ENCODE measurements around the gene FOXJ1.

GRCh38 chr17:76152591-76152990 is 11.5 kb upstream of the FOXJ1 start:
- TF ChIP-seq RXRB (CRISPR knock-in tag; IDR thresholded peaks at IDR 0.05; ENCODE audit: borderline replicate concordance), result no peak
- peak; percentile 44 for TF ChIP-seq CTCF (CRISPR knock-in tag; IDR thresholded peaks at IDR 0.05)
- TF ChIP-seq EZH2 (conservative IDR thresholded peaks at IDR 0.05; ENCODE audit: low read depth, low read length), result no peak
- no peak for TF ChIP-seq BCLAF1 (IDR thresholded peaks at IDR 0.05)
- no peak for TF ChIP-seq REST (IDR thresholded peaks at IDR 0.05; ENCODE audit: borderline replicate concordance in 1 of 2, low read depth in 1 of 2, low read length in 2 of 2)
- TF ChIP-seq ZBTB4 (CRISPR knock-in tag; IDR thresholded peaks at IDR 0.05; ENCODE audit: borderline replicate concordance), result no peak
- TF ChIP-seq TRIM22 (IDR thresholded peaks at IDR 0.05), result no peak
- TF ChIP-seq MAFF (IDR thresholded peaks at IDR 0.05; ENCODE audit: low read depth, low read length), result no peak
- TF ChIP-seq KDM3A (CRISPR knock-in tag; IDR thresholded peaks at IDR 0.05; ENCODE audit: low read depth), result no peak
- TF ChIP-seq RFX1 (IDR thresholded peaks at IDR 0.05), result no peak
